Measurements from ENCODE around the gene REV3L. TPM values are rescaled to one million over a fixed set of nuclear protein-coding genes. Genes with fewer than 3 reads are reported as not detected.

Gene REV3L
- total RNA-seq, 1 experiment from 2014 or later = 5.3 TPM

GRCh38 chr6:111439171-111439570, 43.8 kb downstream of the REV3L start:
- Histone ChIP-seq H3K23ac (ENCODE audit: insufficient read length, low read depth, low read length) (no peak overlapping the region), H4K5ac (ENCODE audit: insufficient read length, low read depth, low read length) (no peak overlapping the region), H3K9me3 (ENCODE audit: control insufficient read depth, low read depth, low read length) (no peaks in the 10 kb centered on the region), H2BK12ac (ENCODE audit: insufficient read length, low read depth, low read length) (no peak overlapping the region), H2BK120ac (ENCODE audit: low read depth, low read length, poor library complexity, severe bottlenecking) (no peak overlapping the region), H4K91ac (ENCODE audit: insufficient read length, low read depth, low read length) (no peak overlapping the region), H3T11ph (ENCODE audit: low read length) (no peak overlapping the region), H4K8ac (replicated peaks; ENCODE audit: insufficient read length, low read depth, low read length) (no peak overlapping the region), H3K27me3 (ENCODE audit: insufficient read depth, low read length) (no peaks in the 10 kb centered on the region), H3K9ac (ENCODE audit: extremely low read depth, insufficient read length, low read length) (no peak overlapping the region), H3K56ac (ENCODE audit: insufficient read length, low read depth, low read length) (no peak overlapping the region), H2BK15ac (ENCODE audit: low read depth, low read length) (no peak overlapping the region), H2AFZ (ENCODE audit: low read length) (no peak overlapping the region), H2AK5ac (ENCODE audit: insufficient read length, low read length) (no peak overlapping the region), H3K23me2 (ENCODE audit: insufficient read length, low read depth, low read length, poor library complexity, severe bottlenecking) (no peaks in the 10 kb centered on the region), H3K4me1 (ENCODE audit: insufficient read depth, low read length) (no peaks in the 10 kb centered on the region), H2BK20ac (ENCODE audit: low read depth, low read length, poor library complexity, severe bottlenecking) (no peak overlapping the region), H3K4ac (ENCODE audit: low read depth, low read length) (no peak overlapping the region), H3K79me1 (ENCODE audit: insufficient read depth, low read depth, low read length, poor library complexity, severe bottlenecking) (no peaks in the 10 kb centered on the region), H3K79me2 (ENCODE audit: insufficient read depth, low read length) (no peaks in the 10 kb centered on the region), H3K18ac (ENCODE audit: insufficient read length, low read depth, low read length) (no peak overlapping the region), H3K27ac (ENCODE audit: insufficient read length, low read depth, low read length) (no peak overlapping the region), H3K4me2 (ENCODE audit: insufficient read depth, insufficient read length, low read length) (no peak overlapping the region), H4K20me1 (ENCODE audit: control insufficient read depth, insufficient read depth, insufficient read length) (no peaks in the 10 kb centered on the region), H3K14ac (ENCODE audit: insufficient read depth, low read length) (no peak overlapping the region), H2BK5ac (ENCODE audit: insufficient read length, low read length) (no peak overlapping the region)
- Mint-ChIP-seq H3K27me3 (ENCODE audit: low read depth) (no peaks in the 10 kb centered on the region; the same call in 1 of the 2 replicates), H3K9me3 (no peaks in the 10 kb centered on the region), H3K4me1 (peaks cover 3% of the 10 kb centered on the region in 2 experiments; a peak in 1 of 4 replicates), H3K27ac (no peak overlapping the region), H3K36me3 (ENCODE audit: insufficient read depth in 1 of 3, low read depth in 3 of 3) (no peaks in the 10 kb centered on the region), H3K4me3 (no peak overlapping the region)
- TF ChIP-seq CTCF (conservative IDR thresholded peaks at IDR 0.05) = no peak
- DNase-seq = no peak
- WGBS (ENCODE audit: extremely low coverage, insufficient read length, low lambda C conversion rate) = no CpG with 5 or more reads among the region's 4 CpGs

Measured in H9 (cell line).